Ascending aorta (tissue), 2 donors: ENCODE data around the gene TMPRSS9. TPM values are rescaled to one million over a fixed set of nuclear protein-coding genes. Genes with fewer than 3 reads are reported as not detected.

Experiments
- DNase-seq, 2 donors: peaks; one replicate each; pipeline ENCODE4 v3.0.0-alpha.2; 2019; ENCODE audit warnings: low spot score in 2 of 2
- H3K27ac ChIP-seq, 2 donors: fragments of 200-600 bp; sonication (generic); one replicate each; pipeline ENCODE4 v1.5.1; 2016 to 2017; ENCODE audit warnings: mild to moderate bottlenecking in 1 of 2
- H3K27me3 ChIP-seq: fragments of 200-600 bp; sonication (generic); one replicate; pipeline ENCODE4 v1.5.1; 2017
- H3K36me3 ChIP-seq, 2 donors: fragments of 200-600 bp; sonication (generic); one replicate each; pipeline ENCODE4 v1.5.1; 2016
- H3K4me1 ChIP-seq, 2 donors: fragments of 200-600 bp; sonication (generic); one replicate each; pipeline ENCODE4 v1.5.1; 2016 to 2017; ENCODE audit warnings: mild to moderate bottlenecking in 1 of 2
- H3K4me3 ChIP-seq, 2 donors: fragments of 200-600 bp; sonication (generic); one replicate each; pipeline ENCODE4 v1.5.1; 2016 to 2017; ENCODE audit warnings: mild to moderate bottlenecking in 1 of 2
- H3K9me3 ChIP-seq, 2 donors: fragments of 200-600 bp; sonication (generic); one replicate each; pipeline ENCODE4 v1.5.1; 2016
- intact Hi-C: fragments of 100-400 bp; cut with DNase I; formaldehyde crosslinking; loops from one replicate; pipeline ENCODE4 v1.15.1; 2023
- total RNA-seq: library from RNA; depleted of rRNA; stranded (reverse); fragments of >200 nt; gene quantifications from one replicate; pipeline ENCODE4 v1.1.0, GENCODE V29; 2016
- TF ChIP-seq, protein P1 (sequence below), 3 experiments: fragments of 200-600 bp in 2 of 3; fragments of 450-650 bp in 1 of 3; sonication (generic) in 2 of 3; IDR thresholded peaks; one replicate each; pipeline ENCODE4 v1.5.1; 2016 to 2019; ENCODE audit warnings: antibody characterized with exemption in 3 of 3, mild to moderate bottlenecking in 1 of 3, moderate library complexity in 1 of 3

The TMPRSS9 gene
- total RNA-seq, 1 donor from 2014 or later = not detected

DNA sequence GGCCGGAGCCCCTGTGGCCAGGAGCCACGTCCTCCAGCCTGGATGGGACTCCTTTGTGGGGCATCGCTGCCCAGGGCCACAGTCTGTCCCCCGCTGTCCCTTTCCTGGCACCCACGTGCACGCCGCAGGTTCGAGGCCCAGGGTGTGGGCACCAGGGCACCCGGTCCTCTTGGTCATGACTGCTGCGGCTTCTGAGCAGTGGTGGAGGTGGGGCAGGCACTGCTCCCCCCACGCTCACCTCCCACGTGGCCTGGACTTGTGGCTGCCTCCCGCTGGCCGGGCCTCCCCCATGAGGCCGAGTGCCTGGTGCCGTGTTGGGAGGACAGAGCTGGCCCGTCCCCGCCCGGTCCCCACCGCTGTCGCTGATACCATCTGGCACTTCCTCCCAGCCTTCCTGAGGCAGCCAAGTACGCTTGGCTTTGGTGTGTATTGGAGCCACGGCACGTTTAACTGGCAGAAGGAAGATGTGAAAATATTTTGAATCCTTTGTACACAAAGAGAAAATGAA lies 18.8 kb upstream of the TMPRSS9 start:
- DNase-seq = no peak
- peaks cover 21 to 59% of the 10 kb centered on the region in 2 donors for H3K36me3 ChIP-seq
- H3K27me3 ChIP-seq = no peaks in the 10 kb centered on the region
- TF ChIP-seq, protein P1, sequence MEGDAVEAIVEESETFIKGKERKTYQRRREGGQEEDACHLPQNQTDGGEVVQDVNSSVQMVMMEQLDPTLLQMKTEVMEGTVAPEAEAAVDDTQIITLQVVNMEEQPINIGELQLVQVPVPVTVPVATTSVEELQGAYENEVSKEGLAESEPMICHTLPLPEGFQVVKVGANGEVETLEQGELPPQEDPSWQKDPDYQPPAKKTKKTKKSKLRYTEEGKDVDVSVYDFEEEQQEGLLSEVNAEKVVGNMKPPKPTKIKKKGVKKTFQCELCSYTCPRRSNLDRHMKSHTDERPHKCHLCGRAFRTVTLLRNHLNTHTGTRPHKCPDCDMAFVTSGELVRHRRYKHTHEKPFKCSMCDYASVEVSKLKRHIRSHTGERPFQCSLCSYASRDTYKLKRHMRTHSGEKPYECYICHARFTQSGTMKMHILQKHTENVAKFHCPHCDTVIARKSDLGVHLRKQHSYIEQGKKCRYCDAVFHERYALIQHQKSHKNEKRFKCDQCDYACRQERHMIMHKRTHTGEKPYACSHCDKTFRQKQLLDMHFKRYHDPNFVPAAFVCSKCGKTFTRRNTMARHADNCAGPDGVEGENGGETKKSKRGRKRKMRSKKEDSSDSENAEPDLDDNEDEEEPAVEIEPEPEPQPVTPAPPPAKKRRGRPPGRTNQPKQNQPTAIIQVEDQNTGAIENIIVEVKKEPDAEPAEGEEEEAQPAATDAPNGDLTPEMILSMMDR (IDR thresholded peaks at IDR 0.05) = no peak
- no peaks in the 10 kb centered on the region for H3K4me1 ChIP-seq
- intact Hi-C loops = no loop called here
- H3K27ac ChIP-seq = no peak overlapping the region
- no peaks in the 10 kb centered on the region for H3K9me3 ChIP-seq
- no peak overlapping the region for H3K4me3 ChIP-seq

DNA sequence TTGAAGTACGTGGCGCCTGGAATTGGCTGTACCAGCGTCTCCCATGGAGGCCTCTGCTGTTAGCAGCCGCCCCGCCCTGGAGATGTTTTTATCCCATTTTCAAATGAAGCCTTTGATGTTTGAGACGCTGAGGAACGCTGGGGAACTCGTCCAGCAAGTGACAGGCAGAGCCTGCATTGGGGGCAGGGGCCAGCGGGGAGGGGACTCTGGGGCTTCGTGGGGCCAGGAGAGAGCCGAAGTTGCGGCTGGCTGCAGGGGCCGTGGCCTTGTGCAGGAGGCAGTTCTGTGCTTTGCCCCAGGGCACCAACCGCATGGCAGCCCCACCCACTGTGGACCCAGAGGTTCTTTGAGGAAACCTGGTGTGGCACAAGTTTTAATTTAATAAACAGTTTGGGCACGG lies 18.1 kb upstream of the TMPRSS9 start:
- intact Hi-C loops = no loop called here
- Histone ChIP-seq H3K27ac (no peak overlapping the region), H3K4me1 (no peaks in the 10 kb centered on the region), H3K27me3 (no peaks in the 10 kb centered on the region), H3K36me3 (peaks cover 25 to 64% of the 10 kb centered on the region in 2 donors), H3K4me3 (no peak overlapping the region), H3K9me3 (no peaks in the 10 kb centered on the region)
- TF ChIP-seq, protein P1 (IDR thresholded peaks at IDR 0.05) = no peak
- DNase-seq = no peak

DNA sequence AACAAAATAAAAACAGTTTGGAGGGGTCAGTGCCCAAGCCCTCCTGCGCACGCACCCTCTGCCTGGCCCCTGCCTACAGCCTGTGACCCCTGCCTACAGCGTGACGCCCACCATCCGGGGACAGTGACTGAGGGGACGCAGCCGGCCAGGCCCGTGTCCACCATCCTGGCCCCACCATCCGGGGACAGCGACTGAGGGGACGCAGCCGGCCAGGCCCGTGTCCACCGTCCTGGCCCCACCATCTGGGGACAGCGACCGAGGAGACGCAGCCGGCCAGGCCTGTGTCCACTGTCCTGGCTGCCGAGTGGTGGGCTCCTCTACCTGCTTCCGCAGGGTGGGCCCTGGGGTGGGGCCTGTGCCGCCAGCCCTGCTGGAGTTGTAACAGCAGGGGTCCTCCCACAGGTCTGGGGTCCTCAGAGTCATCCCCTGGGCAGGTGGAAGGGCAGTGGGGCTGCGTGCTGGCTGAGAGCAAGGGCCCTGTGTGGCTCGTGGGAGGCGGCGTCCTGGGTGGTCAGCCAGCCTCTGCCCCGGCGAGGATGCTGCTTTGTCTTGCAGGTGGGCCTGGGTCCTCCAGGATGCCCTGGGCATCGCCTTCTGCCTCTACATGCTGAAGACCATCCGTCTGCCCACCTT lies 17.3 kb upstream of the TMPRSS9 start:
- Histone ChIP-seq H3K9me3 (no peaks in the 10 kb centered on the region), H3K36me3 (peaks cover 23 to 64% of the 10 kb centered on the region in 2 donors), H3K27me3 (no peaks in the 10 kb centered on the region), H3K4me1 (no peaks in the 10 kb centered on the region), H3K27ac (no peak overlapping the region), H3K4me3 (no peak overlapping the region)
- DNase-seq = no peak
- intact Hi-C loops = no loop called here
- TF ChIP-seq, protein P1 (IDR thresholded peaks at IDR 0.05) = no peak

- H3K9me3 ChIP-seq = no peaks in the 10 kb centered on the region
- TF ChIP-seq, protein P1 (IDR thresholded peaks at IDR 0.05) = no peak
- H3K4me3 ChIP-seq = no peak overlapping the region
- H3K36me3 ChIP-seq = peaks cover 23 to 65% of the 10 kb centered on the region in 2 donors
- no peak overlapping the region for H3K27ac ChIP-seq
- H3K4me1 ChIP-seq = no peaks in the 10 kb centered on the region
- intact Hi-C loops = no loop called here
- H3K27me3 ChIP-seq = no peaks in the 10 kb centered on the region
- no peak for DNase-seq
These were observed 16.6 kb upstream of the TMPRSS9 start for GRCh38 chr19:2343289-2343982.

- intact Hi-C loops = no loop called here
- H3K36me3 ChIP-seq = peaks cover 24 to 66% of the 10 kb centered on the region in 2 donors
- TF ChIP-seq, protein P1 (IDR thresholded peaks at IDR 0.05) = no peak
These were observed 15.6 kb upstream of the TMPRSS9 start for GRCh38 chr19:2344381-2344870.

More at GRCh38 chr19:2344381-2344870, 15.6 kb upstream of the TMPRSS9 start:
- H3K4me3 ChIP-seq = no peak overlapping the region
- no peak overlapping the region for H3K27ac ChIP-seq
- no peaks in the 10 kb centered on the region for H3K4me1 ChIP-seq
- DNase-seq = no peak
- no peaks in the 10 kb centered on the region for H3K27me3 ChIP-seq
- H3K9me3 ChIP-seq = no peaks in the 10 kb centered on the region
